K562 (cell line): ENCODE data around the gene ANKRD65. TPM values are rescaled to one million over a fixed set of nuclear protein-coding genes. Genes with fewer than 3 reads are reported as not detected.

ENCODE experiments used
- ARID3B ChIP-seq: fragments of 250-450 bp; sonication (Bioruptor Pico); IDR thresholded peaks from 2 replicates; pipeline ENCODE4 v1.4.0; 2020; ENCODE audit warnings: borderline replicate concordance
- FOS ChIP-seq: IDR thresholded peaks from 3 replicates; pipeline ENCODE4 v1.6.1; 2011; ENCODE audit not compliant: insufficient read length; ENCODE audit errors: extremely low read depth
- KDM4B ChIP-seq, 2 experiments: fragments of 450-650 bp in 1 of 2; sonication (generic) in 1 of 2; IDR thresholded peaks; 2 replicates each; pipeline ENCODE4 v1.6.1; 2016 to 2017; ENCODE audit warnings: borderline replicate concordance in 2 of 2, antibody characterized with exemption in 1 of 2, low read depth in 1 of 2, mild to moderate bottlenecking in 1 of 2
- MAFG ChIP-seq: fragments of 450-650 bp; conservative IDR thresholded peaks from 2 replicates; pipeline ENCODE4 v1.6.1; 2016; ENCODE audit warnings: missing genetic modification characterization, missing compliant biosample characterization
- NCOA2 ChIP-seq, 2 experiments: fragments of 450-650 bp; IDR thresholded peaks; 2 replicates each; pipeline ENCODE4 v1.6.1; 2018; ENCODE audit warnings: mild to moderate bottlenecking in 2 of 2, moderate library complexity in 1 of 2; ENCODE audit not compliant: partially characterized antibody in 2 of 2
- NKRF ChIP-seq: fragments of 450-650 bp; IDR thresholded peaks from 2 replicates; pipeline ENCODE4 v1.6.1; 2016; ENCODE audit warnings: borderline replicate concordance
- SIN3B ChIP-seq: fragments of 450-650 bp; IDR thresholded peaks from 2 replicates; pipeline ENCODE4 v1.6.1; 2017; ENCODE audit warnings: low read depth, mild to moderate bottlenecking, moderate library complexity
- SMAD4 ChIP-seq: fragments of 250-450 bp; sonication (Bioruptor Pico); conservative IDR thresholded peaks from 2 replicates; pipeline ENCODE4 v1.8.0; 2021; ENCODE audit warnings: inconsistent platforms, mild to moderate bottlenecking, moderate library complexity
- TFE3 ChIP-seq: fragments of 450-650 bp; formaldehyde crosslinking; IDR thresholded peaks from 2 replicates; pipeline ENCODE4 v1.4.0; 2020; ENCODE audit warnings: mild to moderate bottlenecking, mixed read lengths
- ZKSCAN1 ChIP-seq: fragments of 150-350 bp; IDR thresholded peaks from 2 replicates; pipeline ENCODE4 v1.6.1; 2016; ENCODE audit warnings: low read depth, low read length
- ZNF395 ChIP-seq: fragments of 200-800 bp; sonication (Bioruptor generic); IDR thresholded peaks from 2 replicates; pipeline ENCODE4 v1.6.1; 2017; ENCODE audit warnings: missing genetic modification characterization, missing compliant biosample characterization
- polyA plus RNA-seq, 8 experiments: library from polyadenylated mRNA; depleted of rRNA in 4 of 8; stranded (reverse) in 5 of 8; unstranded in 3 of 8; fragments of >200 nt; fragmentation: Nextera tagmentation in 2 of 8; fragmentation: Illumina TruSeq in 1 of 8; extraction: Ambion mirVana in 2 of 8; extraction: Trizol in 1 of 8; gene quantifications; 2 replicates each; pipeline versions ENCODE4 v1.2.1 to v1.2.3, GENCODE V29; 2011 to 2014; ENCODE audit warnings: inconsistent platforms in 1 of 8, missing spikeins in 1 of 8
- total RNA-seq, 7 experiments: library from RNA; depleted of rRNA in 6 of 7; stranded (reverse); fragments of >200 nt in 6 of 7; fragmentation: Illumina TruSeq in 2 of 7; extraction: Trizol in 2 of 7; gene quantifications; 2 replicates each; pipeline versions ENCODE4 v1.2.1 to v1.2.3, GENCODE V29; 2011 to 2021; ENCODE audit warnings: low replicate concordance in 1 of 7
- TF ChIP-seq, protein P1 (sequence below): fragments of 200-400 bp; formaldehyde crosslinking; IDR thresholded peaks from 2 replicates; pipeline ENCODE4 v1.6.1; 2017; ENCODE audit warnings: mild to moderate bottlenecking, low read depth, low read length, moderate library complexity
- TF ChIP-seq, protein P2 (sequence below): fragments of 450-650 bp; IDR thresholded peaks from 2 replicates; pipeline ENCODE4 v1.7.1; 2018; ENCODE audit warnings: mild to moderate bottlenecking, low read depth; ENCODE audit not compliant: partially characterized antibody

ANKRD65 gene
- total and polyA plus RNA-seq, 9 of the 15 experiments (the other 6 are each of a cell fraction or from before 2014, with no cell fraction given): not detected

DNA sequence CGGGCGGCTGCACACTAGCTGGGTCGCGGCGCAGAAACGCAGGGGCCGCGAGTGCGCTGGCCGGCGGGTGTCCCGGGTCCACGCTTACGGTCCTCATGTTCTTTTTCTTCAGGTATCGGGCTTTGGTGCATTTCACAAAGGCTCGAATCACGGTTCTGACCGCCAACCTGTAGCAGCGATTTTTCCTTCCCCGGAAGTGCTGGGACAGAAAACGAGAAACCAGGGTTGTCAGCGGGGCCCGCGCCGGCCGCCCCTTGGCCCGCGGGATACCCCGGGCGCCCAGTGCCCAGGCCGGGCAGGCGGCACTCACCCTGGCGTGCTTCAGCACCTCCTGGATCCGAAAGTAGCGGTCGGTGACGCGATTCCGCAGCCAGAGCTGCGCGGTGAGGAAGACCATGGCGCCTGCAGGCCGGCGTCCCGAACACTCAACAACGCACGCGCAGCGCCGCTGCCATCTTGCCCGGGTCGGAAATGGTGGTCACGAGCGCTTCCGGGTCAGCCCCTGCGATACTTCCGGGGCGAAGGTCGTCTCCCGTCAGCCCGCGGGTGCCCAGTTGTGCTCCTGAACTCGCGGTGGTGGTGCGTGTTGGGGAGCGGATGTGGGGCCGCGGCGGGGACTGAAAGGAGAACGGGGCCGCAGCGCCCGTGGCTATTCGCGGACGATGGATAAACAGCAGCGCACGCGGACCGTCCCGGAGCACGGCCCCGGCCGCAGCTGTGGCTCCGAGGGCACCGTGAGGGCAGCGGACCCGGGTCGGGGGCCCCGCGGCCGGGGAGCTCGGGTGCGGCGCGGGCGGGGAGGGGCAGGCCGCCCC, 14.0 kb downstream of the ANKRD65 start, which contains the start of gene MRPL20 (continued):
- TF ChIP-seq ZKSCAN1: no peak; the same call in 1 of the 2 replicates
- peak in 1 of 2 experiments; percentile 100; a peak in 2 of 4 replicates for TF ChIP-seq KDM4B (IDR thresholded peaks at IDR 0.05; ENCODE audit: borderline replicate concordance in 2 of 2, low read depth in 1 of 2)
- no peak for TF ChIP-seq NCOA2 (IDR thresholded peaks at IDR 0.05; ENCODE audit: partially characterized antibody in 2 of 2)
- TF ChIP-seq, protein P1, sequence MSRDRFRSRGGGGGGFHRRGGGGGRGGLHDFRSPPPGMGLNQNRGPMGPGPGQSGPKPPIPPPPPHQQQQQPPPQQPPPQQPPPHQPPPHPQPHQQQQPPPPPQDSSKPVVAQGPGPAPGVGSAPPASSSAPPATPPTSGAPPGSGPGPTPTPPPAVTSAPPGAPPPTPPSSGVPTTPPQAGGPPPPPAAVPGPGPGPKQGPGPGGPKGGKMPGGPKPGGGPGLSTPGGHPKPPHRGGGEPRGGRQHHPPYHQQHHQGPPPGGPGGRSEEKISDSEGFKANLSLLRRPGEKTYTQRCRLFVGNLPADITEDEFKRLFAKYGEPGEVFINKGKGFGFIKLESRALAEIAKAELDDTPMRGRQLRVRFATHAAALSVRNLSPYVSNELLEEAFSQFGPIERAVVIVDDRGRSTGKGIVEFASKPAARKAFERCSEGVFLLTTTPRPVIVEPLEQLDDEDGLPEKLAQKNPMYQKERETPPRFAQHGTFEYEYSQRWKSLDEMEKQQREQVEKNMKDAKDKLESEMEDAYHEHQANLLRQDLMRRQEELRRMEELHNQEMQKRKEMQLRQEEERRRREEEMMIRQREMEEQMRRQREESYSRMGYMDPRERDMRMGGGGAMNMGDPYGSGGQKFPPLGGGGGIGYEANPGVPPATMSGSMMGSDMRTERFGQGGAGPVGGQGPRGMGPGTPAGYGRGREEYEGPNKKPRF: no peak
- TF ChIP-seq ARID3B (CRISPR knock-in tag): 0 out of 2 replicates have a peak, but pooled peaks have one; percentile 15
- peak; percentile 94; the same call in 1 of the 2 replicates for TF ChIP-seq NKRF
- TF ChIP-seq FOS: no peak
- no peak for TF ChIP-seq MAFG
- TF ChIP-seq, protein P2, sequence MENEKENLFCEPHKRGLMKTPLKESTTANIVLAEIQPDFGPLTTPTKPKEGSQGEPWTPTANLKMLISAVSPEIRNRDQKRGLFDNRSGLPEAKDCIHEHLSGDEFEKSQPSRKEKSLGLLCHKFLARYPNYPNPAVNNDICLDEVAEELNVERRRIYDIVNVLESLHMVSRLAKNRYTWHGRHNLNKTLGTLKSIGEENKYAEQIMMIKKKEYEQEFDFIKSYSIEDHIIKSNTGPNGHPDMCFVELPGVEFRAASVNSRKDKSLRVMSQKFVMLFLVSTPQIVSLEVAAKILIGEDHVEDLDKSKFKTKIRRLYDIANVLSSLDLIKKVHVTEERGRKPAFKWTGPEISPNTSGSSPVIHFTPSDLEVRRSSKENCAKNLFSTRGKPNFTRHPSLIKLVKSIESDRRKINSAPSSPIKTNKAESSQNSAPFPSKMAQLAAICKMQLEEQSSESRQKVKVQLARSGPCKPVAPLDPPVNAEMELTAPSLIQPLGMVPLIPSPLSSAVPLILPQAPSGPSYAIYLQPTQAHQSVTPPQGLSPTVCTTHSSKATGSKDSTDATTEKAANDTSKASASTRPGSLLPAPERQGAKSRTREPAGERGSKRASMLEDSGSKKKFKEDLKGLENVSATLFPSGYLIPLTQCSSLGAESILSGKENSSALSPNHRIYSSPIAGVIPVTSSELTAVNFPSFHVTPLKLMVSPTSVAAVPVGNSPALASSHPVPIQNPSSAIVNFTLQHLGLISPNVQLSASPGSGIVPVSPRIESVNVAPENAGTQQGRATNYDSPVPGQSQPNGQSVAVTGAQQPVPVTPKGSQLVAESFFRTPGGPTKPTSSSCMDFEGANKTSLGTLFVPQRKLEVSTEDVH: peak; percentile 91
- TF ChIP-seq SIN3B: peak; percentile 98
- TF ChIP-seq SMAD4 (CRISPR knock-in tag): peak; percentile 28; the same call in 1 of the 2 replicates
- TF ChIP-seq ZNF395 (CRISPR knock-in tag): 0 out of 2 replicates have a peak, but pooled peaks have one; percentile 71
- TF ChIP-seq TFE3 (CRISPR knock-in tag): no peak
